Endothelial cell of umbilical vein (primary cell): ENCODE measurements around the gene RBM47. TPM values are rescaled to one million over a fixed set of nuclear protein-coding genes. Genes with fewer than 3 reads are reported as not detected.

ENCODE experiments used
- BruUV-seq: library from RNA; stranded (reverse); fragments of 400-500 nt; replicated peaks from 2 replicates; lab custom pipeline; 2021; lab: Mats Ljungman, UMichigan
- CTCF ChIA-PET: fragments of 300-600, 350-600 bp; sonication (Branson Sonifier 250); formaldehyde crosslinking; loops from one replicate; lab custom pipeline; 2021; ENCODE audit warnings: antibody characterized with exemption, inconsistent platforms; lab: Charles Lee
- POLR2A ChIA-PET: fragments of 300-600, 350-600 bp; sonication (Branson Sonifier 250); formaldehyde crosslinking; loops from one replicate; lab custom pipeline; 2021; ENCODE audit warnings: antibody characterized with exemption, inconsistent platforms; lab: Charles Lee
- DNase-seq: peaks from one replicate; pipeline ENCODE4 v3.0.0-alpha.2; 2011; ENCODE audit warnings: low read depth, low spot score
- FAIRE-seq: peaks from 2 replicates; lab custom pipeline; 2011; peaks lifted over from hg19 to GRCh38; lab: Jason Lieb, UNC
- H2AFZ ChIP-seq: 2 replicates; pipeline ENCODE4 v1.6.0; 2012; ENCODE audit warnings: low read depth, low read length, control low read depth, inconsistent platforms
- H3K27ac ChIP-seq: 2 replicates; pipeline ENCODE4 v1.5.1; 2011; ENCODE audit warnings: low read depth, mild to moderate bottlenecking, control low read depth, low read length, moderate library complexity; ENCODE audit not compliant: insufficient read depth
- H3K27me3 ChIP-seq, 2 experiments: 2 replicates each; pipeline versions ENCODE4 v1.6.0 to v1.6.1; 2011; ENCODE audit warnings: low read length in 2 of 2, mixed read lengths in 1 of 2; ENCODE audit not compliant: control insufficient read depth in 2 of 2, insufficient read depth in 2 of 2
- H3K36me3 ChIP-seq, 2 experiments: 2 replicates in 1 of 2; 3 replicates in 1 of 2; pipeline ENCODE4 v1.5.1; 2011; ENCODE audit warnings: low read length in 2 of 2, mild to moderate bottlenecking in 1 of 2, moderate library complexity in 1 of 2; ENCODE audit not compliant: control insufficient read depth in 2 of 2, insufficient read depth in 2 of 2; ENCODE audit errors: extremely low read depth in 1 of 2
- H3K4me1 ChIP-seq: 3 replicates; pipeline ENCODE4 v1.5.1; 2011; ENCODE audit warnings: mild to moderate bottlenecking, low read length; ENCODE audit not compliant: control insufficient read depth, insufficient read depth; ENCODE audit errors: extremely low read depth
- H3K4me2 ChIP-seq: 2 replicates; pipeline ENCODE4 v1.6.1; 2011; ENCODE audit warnings: low read length, control low read depth, mixed read lengths; ENCODE audit not compliant: insufficient read depth
- H3K4me3 ChIP-seq, 3 experiments: fragments of 200-600 bp in 1 of 3; sonication (generic), shearing (Covaris generic) in 1 of 3; replicated peaks in 1 of 3; 2 replicates each; pipeline ENCODE4 v1.5.1; 2011 to 2016; ENCODE audit warnings: control low read depth in 3 of 3, low read length in 3 of 3, mild to moderate bottlenecking in 2 of 3, inconsistent platforms in 1 of 3, low read depth in 1 of 3, moderate library complexity in 1 of 3; ENCODE audit not compliant: insufficient read depth in 1 of 3
- H3K79me2 ChIP-seq: 2 replicates; pipeline ENCODE4 v1.6.0; 2012; ENCODE audit warnings: low read length, inconsistent platforms; ENCODE audit not compliant: control insufficient read depth, insufficient read depth
- H3K9ac ChIP-seq: replicated peaks from 2 replicates; pipeline ENCODE3; 2011; ENCODE audit warnings: low read length, control low read depth; ENCODE audit not compliant: insufficient read depth; ENCODE audit errors: extremely low read depth
- H3K9me1 ChIP-seq: replicated peaks from 3 replicates; pipeline ENCODE4 v1.6.0; 2011; ENCODE audit warnings: mild to moderate bottlenecking, low read length; ENCODE audit not compliant: control insufficient read depth, insufficient read depth; ENCODE audit errors: extremely low read depth
- H3K9me3 ChIP-seq: replicated peaks from 2 replicates; pipeline ENCODE4 v1.5.1; 2012; ENCODE audit warnings: low read length, inconsistent platforms; ENCODE audit not compliant: control insufficient read depth, insufficient read depth
- H4K20me1 ChIP-seq: replicated peaks from 2 replicates; pipeline ENCODE3; 2011; ENCODE audit warnings: mild to moderate bottlenecking, low read length; ENCODE audit not compliant: control insufficient read depth, insufficient read depth; ENCODE audit errors: extremely low read depth
- EZH2 ChIP-seq: IDR thresholded peaks from 2 replicates; pipeline ENCODE4 v1.6.1; 2012; ENCODE audit warnings: borderline replicate concordance, low read depth, mild to moderate bottlenecking, moderate library complexity, low read length, inconsistent platforms; ENCODE audit not compliant: severe bottlenecking
- FOS ChIP-seq: IDR thresholded peaks from 2 replicates; pipeline ENCODE4 v1.6.1; 2011; ENCODE audit warnings: mild to moderate bottlenecking, low read length, moderate library complexity, borderline replicate concordance; ENCODE audit not compliant: insufficient read depth
- GATA2 ChIP-seq: IDR thresholded peaks from 2 replicates; pipeline ENCODE4 v1.7.0; 2011; ENCODE audit warnings: low read depth, mild to moderate bottlenecking, moderate library complexity, mixed read lengths, low read length; ENCODE audit not compliant: insufficient read length, insufficient read depth
- JUN ChIP-seq: IDR thresholded peaks from 2 replicates; pipeline ENCODE4 v1.6.1; 2011; ENCODE audit warnings: borderline replicate concordance, low read depth; ENCODE audit not compliant: insufficient read length, insufficient read depth
- MYC ChIP-seq: IDR thresholded peaks from one replicate; pipeline ENCODE4 v1.6.1; 2011; ENCODE audit warnings: mild to moderate bottlenecking, low read depth, low read length
- POLR2A ChIP-seq: IDR thresholded peaks from 2 replicates; pipeline ENCODE4 v1.6.1; 2012; ENCODE audit warnings: low read depth, mild to moderate bottlenecking, control low read depth, low read length
- POLR2AphosphoS5 ChIP-seq: IDR thresholded peaks from 2 replicates; pipeline ENCODE4 v1.6.1; 2012; ENCODE audit warnings: low read depth, mild to moderate bottlenecking, control low read depth, low read length, moderate library complexity; ENCODE audit not compliant: insufficient read depth
- dilution Hi-C: fragments of 300-500 bp; cut with MboI; formaldehyde crosslinking; loops from one replicate; pipeline ENCODE4 v1.15.0; 2019; ENCODE audit warnings: low sequenced_read_pairs; ENCODE audit not compliant: extremely low pct_ligation_motif_present
- intact Hi-C: fragments of 100-400 bp; cut with micrococcal nuclease; formaldehyde crosslinking; loops from one replicate; pipeline ENCODE4 v1.10.0; 2022
- polyA plus RNA-seq, 4 experiments: library from polyadenylated mRNA; depleted of rRNA in 3 of 4; stranded (reverse) in 3 of 4; unstranded in 1 of 4; fragments of >200 nt; gene quantifications; 2 replicates each; pipeline versions ENCODE4 v1.2.1 to v1.2.3, GENCODE V29; 2011 to 2012; ENCODE audit warnings: missing spikeins in 1 of 4
- total RNA-seq: library from RNA; stranded (reverse); gene quantifications from 2 replicates; pipeline ENCODE4 v1.2.3, GENCODE V29; 2021
- TF ChIP-seq, protein P1 (sequence below): IDR thresholded peaks from 2 replicates; pipeline ENCODE4 v1.6.1; 2011; ENCODE audit not compliant: insufficient read depth, insufficient read length
- TF ChIP-seq, protein P2 (sequence below), 2 donors: IDR thresholded peaks; 1 replicate in 1 of 2; 2 replicates in 1 of 2; pipeline ENCODE4 v1.5.1; 2011; ENCODE audit warnings: low read length in 2 of 2, mild to moderate bottlenecking in 2 of 2, moderate library complexity in 2 of 2, control low read depth in 1 of 2, inconsistent platforms in 1 of 2, low read depth in 1 of 2; ENCODE audit not compliant: insufficient read depth in 1 of 2; ENCODE audit errors: extremely low read depth in 1 of 2

RBM47 gene
- total and polyA plus RNA-seq, 2 donors (not counting 3 experiments of a cell fraction or from before 2014, with no cell fraction given) = not detected

DNA sequence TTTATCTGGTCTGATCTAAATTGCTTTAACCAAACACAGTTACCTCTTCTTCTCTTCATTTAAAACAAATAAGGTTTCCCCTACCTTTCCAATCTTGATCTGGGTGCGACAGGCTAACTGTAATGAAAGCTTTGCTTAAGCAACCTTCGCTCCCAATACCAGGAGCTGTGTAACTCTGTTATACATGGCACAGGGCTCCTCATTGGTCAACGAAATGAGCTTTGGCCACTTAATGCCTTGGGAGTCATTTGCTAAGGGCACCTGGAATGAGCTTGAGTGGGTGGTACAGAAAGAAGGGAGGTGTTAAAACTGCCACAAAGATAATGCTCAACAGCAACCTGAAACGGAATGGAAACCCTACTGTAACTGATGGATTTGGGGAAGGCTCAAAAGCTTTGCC lies 154.1 kb downstream of the RBM47 start:
- Histone ChIP-seq H3K9me1 (no peaks in the 10 kb centered on the region), H3K79me2 (no peaks in the 10 kb centered on the region), H3K4me3 (no peak overlapping the region), H3K27ac (no peak overlapping the region), H3K36me3 (no peaks in the 10 kb centered on the region), H4K20me1 (no peaks in the 10 kb centered on the region), H3K9ac (no peak overlapping the region), H2AFZ (no peak overlapping the region), H3K4me2 (no peak overlapping the region), H3K4me1 (no peaks in the 10 kb centered on the region), H3K27me3 (peaks cover 2 to 3% of the 10 kb centered on the region in 2 experiments), H3K9me3 (no peaks in the 10 kb centered on the region)
- POLR2A ChIA-PET = no interaction called here
- dilution Hi-C loops (no loop called here), intact Hi-C loops (no loop called here)
- no TSS peak for BruUV-seq
- DNase-seq (no peak), FAIRE-seq (no peak)
- TF ChIP-seq MYC (no peak), POLR2AphosphoS5 (no peak), GATA2 (no peak), POLR2A (no peak)
- TF ChIP-seq, protein P1, sequence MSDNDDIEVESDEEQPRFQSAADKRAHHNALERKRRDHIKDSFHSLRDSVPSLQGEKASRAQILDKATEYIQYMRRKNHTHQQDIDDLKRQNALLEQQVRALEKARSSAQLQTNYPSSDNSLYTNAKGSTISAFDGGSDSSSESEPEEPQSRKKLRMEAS = no peak
- CTCF ChIA-PET = interaction anchor here (1.2 to 1.6 kb wide), 3 partner anchors 9 to 35 kb away, joined by 3 to 4 read pairs (median 4); no protein-coding TSS in a partner anchor

DNA sequence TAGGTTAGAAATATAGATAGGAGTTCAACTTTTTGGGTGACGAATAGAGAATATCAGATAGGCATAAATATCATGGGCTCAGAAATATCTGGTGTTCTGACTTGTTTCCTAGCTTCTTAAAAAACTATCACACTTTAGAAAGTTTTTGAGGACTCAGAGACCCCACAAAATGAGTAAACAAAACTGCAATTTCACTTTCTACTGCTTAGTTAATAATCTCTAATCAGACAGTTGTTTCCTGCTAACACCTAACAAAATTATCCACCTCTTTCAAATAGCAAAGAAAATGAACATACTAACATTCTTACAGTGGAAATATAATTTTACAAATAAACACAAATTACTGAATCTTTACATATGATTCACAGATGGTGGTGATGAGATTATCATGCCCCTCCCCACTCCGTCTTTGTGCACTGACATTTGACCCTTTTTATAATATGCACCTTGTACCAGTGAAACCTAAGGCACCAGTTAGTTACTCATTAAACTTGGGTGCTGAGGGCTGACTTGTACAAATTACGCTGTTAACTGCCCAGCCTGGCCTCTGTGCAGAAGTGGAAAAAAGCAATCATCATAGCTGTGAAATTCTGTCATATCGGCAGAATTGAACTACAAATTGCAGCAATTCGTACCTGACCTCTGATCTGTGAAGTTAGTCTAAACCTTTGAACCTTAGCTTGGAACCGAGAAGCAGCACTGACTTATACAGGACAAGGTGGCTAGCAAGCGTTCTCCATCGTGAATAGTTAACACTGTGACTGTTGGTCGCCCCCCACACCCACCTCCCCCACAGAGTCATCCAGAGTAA lies 155.9 kb downstream of the RBM47 start:
- Histone ChIP-seq H3K9ac (no peak overlapping the region), H3K27ac (no peak overlapping the region), H3K4me2 (no peak overlapping the region), H3K36me3 (no peaks in the 10 kb centered on the region), H2AFZ (no peak overlapping the region), H3K4me3 (no peak overlapping the region), H3K9me1 (no peaks in the 10 kb centered on the region), H3K79me2 (no peaks in the 10 kb centered on the region), H3K9me3 (no peaks in the 10 kb centered on the region), H4K20me1 (no peaks in the 10 kb centered on the region), H3K4me1 (no peaks in the 10 kb centered on the region), H3K27me3 (peaks cover 2 to 3% of the 10 kb centered on the region in 2 experiments)
- FAIRE-seq = no peak
- no TSS peak for BruUV-seq
- dilution Hi-C loops = no loop called here
- TF ChIP-seq POLR2A (no peak), POLR2AphosphoS5 (no peak), EZH2 (no peak), GATA2 (no peak), JUN (no peak), FOS (no peak), MYC (no peak)
- TF ChIP-seq, protein P1 = no peak
- TF ChIP-seq, protein P2, sequence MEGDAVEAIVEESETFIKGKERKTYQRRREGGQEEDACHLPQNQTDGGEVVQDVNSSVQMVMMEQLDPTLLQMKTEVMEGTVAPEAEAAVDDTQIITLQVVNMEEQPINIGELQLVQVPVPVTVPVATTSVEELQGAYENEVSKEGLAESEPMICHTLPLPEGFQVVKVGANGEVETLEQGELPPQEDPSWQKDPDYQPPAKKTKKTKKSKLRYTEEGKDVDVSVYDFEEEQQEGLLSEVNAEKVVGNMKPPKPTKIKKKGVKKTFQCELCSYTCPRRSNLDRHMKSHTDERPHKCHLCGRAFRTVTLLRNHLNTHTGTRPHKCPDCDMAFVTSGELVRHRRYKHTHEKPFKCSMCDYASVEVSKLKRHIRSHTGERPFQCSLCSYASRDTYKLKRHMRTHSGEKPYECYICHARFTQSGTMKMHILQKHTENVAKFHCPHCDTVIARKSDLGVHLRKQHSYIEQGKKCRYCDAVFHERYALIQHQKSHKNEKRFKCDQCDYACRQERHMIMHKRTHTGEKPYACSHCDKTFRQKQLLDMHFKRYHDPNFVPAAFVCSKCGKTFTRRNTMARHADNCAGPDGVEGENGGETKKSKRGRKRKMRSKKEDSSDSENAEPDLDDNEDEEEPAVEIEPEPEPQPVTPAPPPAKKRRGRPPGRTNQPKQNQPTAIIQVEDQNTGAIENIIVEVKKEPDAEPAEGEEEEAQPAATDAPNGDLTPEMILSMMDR (IDR thresholded peaks at IDR 0.05; ENCODE audit: extremely low read depth in 1 of 2, insufficient read depth in 1 of 2, low read depth in 1 of 2, low read length in 2 of 2) = no peak
- ChIA-PET POLR2A (no interaction called here), CTCF (interaction anchor here (1.1 kb wide), 1 partner anchor 15 kb away, joined by 3 read pairs; no protein-coding TSS in a partner anchor)
- intact Hi-C loops = no loop called here
- no peak for DNase-seq
